Chondrocyte (in vitro differentiated cells): ENCODE data around the gene CCDC177. TPM values are rescaled to one million over a fixed set of nuclear protein-coding genes. Genes with fewer than 3 reads are reported as not detected.

Experiments used
- DNase-seq: peaks from one replicate; pipeline ENCODE4 v3.0.0; 2021; ENCODE audit warnings: mixed read lengths, low spot score
- H3K27ac Mint-ChIP-seq: one replicate; pipeline ENCODE4 v1.8.0; 2021; ENCODE audit warnings: mild to moderate bottlenecking, moderate library complexity, mixed read lengths; ENCODE audit not compliant: unreplicated experiment
- H3K27me3 Mint-ChIP-seq: 2 replicates; pipeline ENCODE4 v1.8.0; 2021; ENCODE audit warnings: low read depth, mixed read lengths
- H3K36me3 Mint-ChIP-seq: 2 replicates; pipeline ENCODE4 v1.8.0; 2021; ENCODE audit warnings: low read depth, mixed read lengths
- H3K4me1 Mint-ChIP-seq: 2 replicates; pipeline ENCODE4 v1.8.0; 2021; ENCODE audit warnings: low read depth, mild to moderate bottlenecking, mixed read lengths
- H3K4me3 Mint-ChIP-seq: one replicate; pipeline ENCODE4 v1.8.0; 2021; ENCODE audit warnings: mild to moderate bottlenecking, moderate library complexity, mixed read lengths; ENCODE audit not compliant: unreplicated experiment
- H3K9me3 Mint-ChIP-seq: 2 replicates; pipeline ENCODE4 v1.8.0; 2021; ENCODE audit warnings: low read depth, mixed read lengths
- CTCF ChIP-seq: fragments of 200-600 bp; sonication (generic); IDR thresholded peaks from 2 replicates; pipeline ENCODE4 v1.5.0; 2021; ENCODE audit warnings: antibody characterized with exemption, mild to moderate bottlenecking, moderate library complexity
- total RNA-seq: library from RNA; stranded (reverse); gene quantifications from 3 replicates; pipeline ENCODE4 v1.2.1, GENCODE V29; 2021

Gene CCDC177
- total RNA-seq, 1 donor from 2014 or later = not detected

GRCh38 chr14:69617796-69618195, 43.1 kb upstream of the CCDC177 start:
- H3K27ac Mint-ChIP-seq = peak overlapping the region; percentile 24

GRCh38 chr14:69616408-69616773, 41.7 kb upstream of the CCDC177 start:
- Mint-ChIP-seq H3K27me3 (no peaks in the 10 kb centered on the region), H3K36me3 (no peaks in the 10 kb centered on the region), H3K27ac (peak overlapping the region; percentile 95), H3K4me3 (peak overlapping the region; percentile 64), H3K4me1 (peaks cover 90% of the 10 kb centered on the region), H3K9me3 (no peaks in the 10 kb centered on the region)
- no peak for DNase-seq
- TF ChIP-seq CTCF = no peak

More at GRCh38 chr14:69617796-69618195, 43.1 kb upstream of the CCDC177 start:
- Mint-ChIP-seq H3K27me3 (no peaks in the 10 kb centered on the region), H3K4me1 (peaks cover 90% of the 10 kb centered on the region), H3K4me3 (no peak overlapping the region), H3K36me3 (no peaks in the 10 kb centered on the region), H3K9me3 (no peaks in the 10 kb centered on the region)
- TF ChIP-seq CTCF = no peak
- DNase-seq = no peak

DNA sequence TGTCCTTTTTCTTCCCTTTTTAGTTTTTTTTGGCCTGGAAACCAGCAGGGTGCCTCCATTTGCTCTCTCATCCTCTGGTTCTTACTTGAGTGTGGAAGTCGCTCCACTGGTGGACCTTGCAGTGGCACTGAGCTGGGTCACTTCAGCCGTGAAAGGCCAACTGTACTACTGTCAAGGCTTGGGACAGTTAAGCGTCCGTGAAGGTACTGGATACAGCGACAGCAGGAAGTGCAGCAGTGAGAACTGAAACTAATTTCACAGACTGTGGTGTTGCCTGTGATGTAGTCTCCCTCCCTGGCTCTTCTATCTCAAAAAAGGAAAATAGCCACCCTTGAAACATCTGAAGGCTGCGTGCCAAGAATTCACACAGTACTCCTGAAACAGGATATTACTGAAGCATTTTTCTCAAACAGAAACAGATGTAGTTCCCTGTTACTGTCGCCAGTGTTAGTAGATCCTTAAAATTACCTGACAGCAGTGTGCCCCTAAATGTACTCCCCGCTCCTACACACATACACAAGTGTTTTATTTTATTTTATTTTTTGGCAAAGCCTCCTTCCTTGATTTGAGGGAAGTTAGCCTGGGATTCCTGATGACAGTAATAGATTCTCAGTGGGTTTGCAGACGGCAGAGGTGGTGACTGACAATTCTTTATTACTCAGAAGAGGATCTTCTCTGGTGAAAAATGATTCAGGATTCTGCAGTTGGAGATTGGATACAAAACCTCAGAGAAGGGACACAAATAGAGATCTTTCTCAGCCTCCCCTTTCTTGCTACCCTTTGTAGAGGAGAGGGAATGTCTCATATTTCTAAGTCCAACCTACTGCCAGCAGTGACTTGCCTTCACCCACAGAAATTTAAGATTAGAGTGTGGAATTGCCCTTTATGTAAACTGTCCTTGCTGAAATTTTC, 41.1 kb upstream of the CCDC177 start:
- peak; percentile 61 for TF ChIP-seq CTCF
- Mint-ChIP-seq H3K27ac (peak overlapping the region; percentile 95), H3K9me3 (no peaks in the 10 kb centered on the region), H3K4me1 (peaks cover 87% of the 10 kb centered on the region), H3K4me3 (peak overlapping the region; percentile 64), H3K36me3 (no peaks in the 10 kb centered on the region), H3K27me3 (no peaks in the 10 kb centered on the region)
- DNase-seq = no peak

DNA sequence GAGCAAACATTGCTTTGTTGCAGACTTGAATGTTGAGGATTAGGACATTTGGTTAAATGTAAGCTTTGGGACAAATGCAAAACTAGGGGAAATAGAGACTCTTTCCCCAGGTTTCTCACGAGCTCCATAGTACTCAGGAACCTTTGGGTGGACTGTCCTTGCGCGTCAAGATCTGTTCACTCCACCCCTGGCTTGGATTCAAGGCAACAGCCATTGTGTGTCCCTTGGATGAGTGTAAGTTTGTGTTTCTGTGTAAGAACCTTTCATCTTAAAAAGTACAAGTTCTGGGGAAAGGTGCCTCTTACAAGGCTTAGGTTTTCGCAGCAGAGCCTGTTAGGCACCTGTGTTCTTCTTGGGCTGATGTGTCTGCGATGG, 40.4 kb upstream of the CCDC177 start:
- no peaks in the 10 kb centered on the region for H3K9me3 Mint-ChIP-seq
- no peak for TF ChIP-seq CTCF
- H3K36me3 Mint-ChIP-seq = no peaks in the 10 kb centered on the region
- peak overlapping the region; percentile 92 for H3K4me3 Mint-ChIP-seq
- peak overlapping the region; percentile 95 for H3K27ac Mint-ChIP-seq
- H3K27me3 Mint-ChIP-seq = no peaks in the 10 kb centered on the region
- no peak for DNase-seq
- H3K4me1 Mint-ChIP-seq = peaks cover 87% of the 10 kb centered on the region

- TF ChIP-seq CTCF = no peak
- Mint-ChIP-seq H3K4me1 (peaks cover 85% of the 10 kb centered on the region), H3K4me3 (peak overlapping the region; percentile 92), H3K27ac (peak overlapping the region; percentile 69), H3K36me3 (no peaks in the 10 kb centered on the region), H3K27me3 (no peaks in the 10 kb centered on the region), H3K9me3 (no peaks in the 10 kb centered on the region)
- DNase-seq = no peak
Measured at GRCh38 chr14:69614592-69614991, 39.9 kb upstream of the CCDC177 start.
